CD4-positive, alpha-beta T cell treated with Interferon gamma for 1 hour (primary cell): Measurements from ENCODE around the gene ADARB1.

Experiments
- DNase-seq: peaks from one replicate; pipeline ENCODE4 v3.0.0-alpha.2; 2020

The ADARB1 gene

GRCh38 chr21:45154511-45155508 is 80.4 kb downstream of the ADARB1 start:
- peak; percentile 23 for DNase-seq

- no peak for DNase-seq
Observed at GRCh38 chr21:45155910-45156309, 81.5 kb downstream of the ADARB1 start.

GRCh38 chr21:45156459-45156858 is 82.1 kb downstream of the ADARB1 start:
- DNase-seq = no peak

GRCh38 chr21:45157932-45158331 is 83.6 kb downstream of the ADARB1 start:
- DNase-seq = no peak

GRCh38 chr21:45158491-45159423 is 84.4 kb downstream of the ADARB1 start:
- no peak for DNase-seq

GRCh38 chr21:45160198-45160597 is 85.8 kb downstream of the ADARB1 start:
- no peak for DNase-seq

GRCh38 chr21:45161038-45161945 is 86.9 kb downstream of the ADARB1 start:
- DNase-seq = no peak

- no peak for DNase-seq
Observed at GRCh38 chr21:45162115-45162514, 87.7 kb downstream of the ADARB1 start.

- no peak for DNase-seq
Observed at GRCh38 chr21:45162809-45163208, 88.4 kb downstream of the ADARB1 start.

- no peak for DNase-seq
Observed at GRCh38 chr21:45163413-45164123, 89.2 kb downstream of the ADARB1 start.

GRCh38 chr21:45164124-45164511 is 89.7 kb downstream of the ADARB1 start:
- DNase-seq = no peak

GRCh38 chr21:45164838-45165237 is 90.5 kb downstream of the ADARB1 start:
- no peak for DNase-seq

GRCh38 chr21:45166931-45167330 is 92.6 kb downstream of the ADARB1 start:
- DNase-seq = no peak

- no peak for DNase-seq
Observed at GRCh38 chr21:45167796-45168222, 93.4 kb downstream of the ADARB1 start.

- DNase-seq = no peak
Observed at GRCh38 chr21:45168522-45168921, 94.1 kb downstream of the ADARB1 start.

- no peak for DNase-seq
Observed at GRCh38 chr21:45169001-45169400, 94.6 kb downstream of the ADARB1 start.

- no peak for DNase-seq
Observed at GRCh38 chr21:45169682-45170081, 95.3 kb downstream of the ADARB1 start.

GRCh38 chr21:45170987-45171386 is 96.6 kb downstream of the ADARB1 start:
- no peak for DNase-seq

- DNase-seq = no peak
Observed at GRCh38 chr21:45172420-45172819, 98.0 kb downstream of the ADARB1 start.

- no peak for DNase-seq
Observed at GRCh38 chr21:45175326-45176095, 101.1 kb downstream of the ADARB1 start.

- no peak for DNase-seq
Observed at GRCh38 chr21:45176141-45176540, 101.8 kb downstream of the ADARB1 start.
